Testis (tissue), 3 donors: ENCODE measurements around the gene TNRC6B. TPM values are rescaled to one million over a fixed set of nuclear protein-coding genes. Genes with fewer than 3 reads are reported as not detected.

Experiments used
- DNase-seq: peaks from one replicate; pipeline ENCODE4 v3.0.0-alpha.2; 2019
- H3K27ac ChIP-seq, 2 donors: fragments of 200-600 bp; sonication (generic); one replicate each; pipeline ENCODE4 v1.5.1; 2019
- H3K27me3 ChIP-seq: fragments of 200-600 bp; sonication (generic); one replicate; pipeline ENCODE4 v1.5.1; 2019
- H3K36me3 ChIP-seq: fragments of 200-600 bp; sonication (generic); one replicate; pipeline ENCODE4 v1.5.1; 2017; ENCODE audit warnings: low read depth; ENCODE audit errors: missing control alignments
- H3K4me1 ChIP-seq: fragments of 200-600 bp; sonication (generic); one replicate; pipeline ENCODE4 v1.5.1; 2019
- H3K4me3 ChIP-seq, 2 donors: fragments of 200-600 bp; sonication (generic); one replicate each; pipeline ENCODE4 v1.5.1; 2017 to 2019
- H3K9me3 ChIP-seq: fragments of 200-600 bp; sonication (generic); one replicate; pipeline ENCODE4 v1.5.1; 2017
- CTCF ChIP-seq, 3 experiments: fragments of 450-650 bp in 2 of 3; fragments of 200-600 bp in 1 of 3; sonication (generic) in 1 of 3; IDR thresholded peaks; one replicate each; pipeline ENCODE4 v1.5.1; 2016 to 2019; ENCODE audit warnings: antibody characterized with exemption in 3 of 3, mild to moderate bottlenecking in 2 of 3, moderate library complexity in 1 of 3
- POLR2A ChIP-seq: fragments of 450-650 bp; IDR thresholded peaks from one replicate; pipeline ENCODE4 v1.6.1; 2017; ENCODE audit warnings: antibody characterized with exemption, mild to moderate bottlenecking, moderate library complexity
- WGBS, 2 donors: methylation state at CpG; one replicate each; pipeline ENCODE4 v1.1.5; 2018; 5-methylcytosine and 5-hydroxymethylcytosine counted together
- intact Hi-C: fragments of 100-400 bp; cut with DNase I; formaldehyde crosslinking; loops from one replicate; pipeline ENCODE4 v1.15.1; 2023; ENCODE audit warnings: low total_unique reads
- polyA plus RNA-seq: library from polyadenylated mRNA; stranded (reverse); fragments of 350-450 nt; fragmentation: Illumina TruSeq; extraction: RNeasy Lipid Tissue Mini Kit (QIAGEN cat#74804); gene quantifications from one replicate; pipeline ENCODE4 v1.2.3, GENCODE V29; 2014; ENCODE audit warnings: low read depth, low replicate concordance; ENCODE audit not compliant: insufficient read depth
- total RNA-seq, 2 donors: library from RNA; depleted of rRNA; stranded (reverse); fragments of >200 nt; gene quantifications; one replicate each; pipeline ENCODE4 v1.2.3, GENCODE V29; 2016

The TNRC6B gene
- total and polyA plus RNA-seq, 3 donors from 2014 or later = 49.2 to 122 (median 79.7) TPM

- no peak for DNase-seq
- intact Hi-C loops = no loop called here
- no peaks in the 10 kb centered on the region for H3K27me3 ChIP-seq
- TF ChIP-seq CTCF (IDR thresholded peaks at IDR 0.05) = no peak
- H3K4me1 ChIP-seq = peaks cover 13% of the 10 kb centered on the region
- no peak overlapping the region for H3K27ac ChIP-seq
- H3K9me3 ChIP-seq = no peaks in the 10 kb centered on the region
- no peak overlapping the region for H3K4me3 ChIP-seq
- no peaks in the 10 kb centered on the region for H3K36me3 ChIP-seq
- 76% methylated on average over 9 of the region's 9 CpGs for WGBS, 2 donors
These were observed 24.7 kb downstream of the TNRC6B start for GRCh38 chr22:40202225-40202944.

GRCh38 chr22:40203572-40203971 lies 25.8 kb downstream of the TNRC6B start:
- no peak for DNase-seq
- Histone ChIP-seq H3K36me3 (no peaks in the 10 kb centered on the region), H3K27ac (no peak overlapping the region), H3K9me3 (no peaks in the 10 kb centered on the region), H3K27me3 (no peaks in the 10 kb centered on the region), H3K4me1 (peaks cover 13% of the 10 kb centered on the region), H3K4me3 (no peak overlapping the region)
- intact Hi-C loops = no loop called here
- TF ChIP-seq CTCF (IDR thresholded peaks at IDR 0.05) (no peak), POLR2A (no peak)
- WGBS, 2 donors = 51 to 70% methylated on average over 5 of the region's 5 CpGs

GRCh38 chr22:40204321-40205116 lies 26.8 kb downstream of the TNRC6B start:
- intact Hi-C loops = no loop called here
- no peak overlapping the region for H3K27ac ChIP-seq
- no peaks in the 10 kb centered on the region for H3K27me3 ChIP-seq
- no peak for DNase-seq
- no peaks in the 10 kb centered on the region for H3K36me3 ChIP-seq
- H3K9me3 ChIP-seq = no peaks in the 10 kb centered on the region
- no peak overlapping the region for H3K4me3 ChIP-seq
- TF ChIP-seq CTCF (IDR thresholded peaks at IDR 0.05) (no peak), POLR2A (no peak)
- H3K4me1 ChIP-seq = peaks cover 20% of the 10 kb centered on the region
- WGBS, 2 donors = 25 to 40% methylated on average over 5 of the region's 5 CpGs

- TF ChIP-seq POLR2A = no peak
- no peak for TF ChIP-seq CTCF (IDR thresholded peaks at IDR 0.05)
- H3K27me3 ChIP-seq = no peaks in the 10 kb centered on the region
- H3K9me3 ChIP-seq = no peaks in the 10 kb centered on the region
- intact Hi-C loops = no loop called here
- H3K36me3 ChIP-seq = no peaks in the 10 kb centered on the region
- no peak overlapping the region for H3K4me3 ChIP-seq
- no peak overlapping the region for H3K27ac ChIP-seq
- WGBS, 2 donors = 90 to 91% methylated on average over 15 of the region's 15 CpGs
- DNase-seq = no peak
- H3K4me1 ChIP-seq = peaks cover 25% of the 10 kb centered on the region
These were observed 28.8 kb downstream of the TNRC6B start for GRCh38 chr22:40206561-40206960.
